ENCODE results near the gene RFC1. TPM values are rescaled to one million over a fixed set of nuclear protein-coding genes. Genes with fewer than 3 reads are reported as not detected.

Gene RFC1
- total RNA-seq, 4 donors from 2014 or later: 19.9 to 35.5 (median 29.6) TPM

DNA sequence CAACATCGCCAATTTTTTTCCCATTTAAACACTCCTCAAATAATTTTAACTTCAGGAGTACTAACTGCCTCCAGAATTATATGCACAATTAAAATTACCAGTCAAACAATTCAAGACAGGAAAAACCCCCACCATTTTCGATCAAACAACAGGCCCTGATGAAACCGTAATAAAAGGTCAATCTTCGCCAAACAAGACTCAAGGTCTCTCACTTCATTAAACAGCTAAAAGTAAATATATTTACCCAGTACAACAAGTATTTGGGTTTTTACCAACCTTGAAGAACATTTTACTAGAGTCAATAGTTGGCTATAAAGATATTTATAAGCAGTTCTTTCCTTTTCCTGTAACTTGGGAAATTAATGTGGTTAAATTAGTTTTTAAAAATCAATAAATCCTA, 28.3 kb downstream of the RFC1 start:
- intact Hi-C loops (cut with DNase I; ENCODE audit: low total_unique reads): no loop called here
- WGBS, 2 donors: 95% methylated on average over 4 of the region's 4 CpGs
- DNase-seq (ENCODE audit: low spot score in 2 of 2): no peak
- TF ChIP-seq CTCF (IDR thresholded peaks at IDR 0.05): no peak
- no peak for TF ChIP-seq POLR2A (IDR thresholded peaks at IDR 0.05)
- H3K4me3 ChIP-seq (ENCODE audit: low read depth, poor library complexity, severe bottlenecking): no peak overlapping the region

DNA sequence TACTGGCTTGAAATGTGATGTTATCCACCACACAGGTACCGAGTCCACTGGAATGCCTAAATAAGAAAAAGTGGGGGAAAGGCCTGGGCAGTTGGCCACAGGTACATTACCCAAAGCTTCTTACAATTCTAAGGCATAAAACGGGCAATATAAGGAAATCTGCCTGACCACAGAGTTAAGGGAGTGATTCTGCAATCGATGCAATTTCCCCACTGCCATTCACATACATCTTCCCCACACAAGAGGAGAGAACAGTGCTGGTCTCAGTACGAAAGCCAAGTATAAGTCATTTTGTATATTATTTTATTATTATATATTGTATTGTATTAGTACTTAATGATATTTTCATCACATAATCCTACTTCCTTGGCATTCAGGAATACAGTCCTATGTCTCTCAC, 30.6 kb downstream of the RFC1 start:
- TF ChIP-seq CTCF (IDR thresholded peaks at IDR 0.05): no peak
- TF ChIP-seq POLR2A (IDR thresholded peaks at IDR 0.05): no peak
- no peak overlapping the region for H3K4me3 ChIP-seq (ENCODE audit: low read depth, poor library complexity, severe bottlenecking)
- WGBS, 2 donors: 88 to 98% methylated on average over 4 of the region's 4 CpGs
- intact Hi-C loops (cut with DNase I; ENCODE audit: low total_unique reads): no loop called here
- DNase-seq (ENCODE audit: low spot score in 2 of 2): no peak

- DNase-seq (ENCODE audit: low spot score in 2 of 2): no peak
- intact Hi-C loops (cut with DNase I; ENCODE audit: low total_unique reads): no loop called here
- no peak for TF ChIP-seq CTCF (IDR thresholded peaks at IDR 0.05)
- TF ChIP-seq POLR2A (IDR thresholded peaks at IDR 0.05): no peak
- H3K4me3 ChIP-seq (ENCODE audit: low read depth, poor library complexity, severe bottlenecking): no peak overlapping the region
- 91 to 93% methylated on average over 2 of the region's 2 CpGs for WGBS, 2 donors
Measured at GRCh38 chr4:39331191-39331590, 35.0 kb downstream of the RFC1 start.

GRCh38 chr4:39330353-39330752, 35.8 kb downstream of the RFC1 start:
- intact Hi-C loops (cut with DNase I; ENCODE audit: low total_unique reads): no loop called here
- no peak overlapping the region for H3K4me3 ChIP-seq (ENCODE audit: low read depth, poor library complexity, severe bottlenecking)
- no peak for DNase-seq (ENCODE audit: low spot score in 2 of 2)
- 93 to 98% methylated on average over 1 of the region's 1 CpG for WGBS, 2 donors
- TF ChIP-seq POLR2A (IDR thresholded peaks at IDR 0.05): no peak
- TF ChIP-seq CTCF (IDR thresholded peaks at IDR 0.05): no peak

- DNase-seq (ENCODE audit: low spot score in 2 of 2): no peak
- H3K4me3 ChIP-seq (ENCODE audit: low read depth, poor library complexity, severe bottlenecking): no peak overlapping the region
- no peak for TF ChIP-seq CTCF (IDR thresholded peaks at IDR 0.05)
- no peak for TF ChIP-seq POLR2A (IDR thresholded peaks at IDR 0.05)
- intact Hi-C loops (cut with DNase I; ENCODE audit: low total_unique reads): no loop called here
- WGBS, 2 donors: 98 to 99% methylated on average over 2 of the region's 2 CpGs
Measured at GRCh38 chr4:39326468-39326977, 39.6 kb downstream of the RFC1 start.

- intact Hi-C loops (cut with DNase I; ENCODE audit: low total_unique reads): no loop called here
- WGBS, 2 donors: 75 to 93% methylated on average over 4 of the region's 4 CpGs
- no peak for DNase-seq (ENCODE audit: low spot score in 2 of 2)
- TF ChIP-seq POLR2A (IDR thresholded peaks at IDR 0.05) (no peak), CTCF (IDR thresholded peaks at IDR 0.05) (no peak)
- H3K4me3 ChIP-seq (ENCODE audit: low read depth, poor library complexity, severe bottlenecking): no peak overlapping the region
Measured at GRCh38 chr4:39324897-39325613, 41.1 kb downstream of the RFC1 start.
